ENCODE data around the gene PI4KB.
A peak's percentile ranks its signal among the peaks of the same experiment; 100 is the strongest.

The PI4KB gene

DNA sequence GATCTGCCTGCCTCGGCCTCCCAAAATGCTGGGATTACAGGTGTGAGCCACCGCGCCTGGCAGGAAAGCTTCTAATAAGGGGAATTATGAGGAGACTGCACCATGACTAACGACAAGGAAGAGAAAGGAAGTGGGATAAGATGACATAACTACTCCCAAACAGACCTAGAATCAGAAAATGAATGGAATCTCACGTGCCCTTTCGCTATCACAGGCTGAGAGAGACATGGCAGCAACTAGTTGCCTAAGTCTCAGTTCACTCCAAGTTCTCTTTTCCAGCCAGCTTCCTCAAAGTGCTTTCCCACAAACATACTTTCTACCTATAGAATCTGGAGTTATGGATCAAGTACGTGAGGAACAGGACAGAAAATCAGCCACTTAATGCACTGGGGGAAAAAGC, 2.0 kb downstream of the PI4KB start:
- no peak overlapping the region for H3K27ac ChIP-seq (ENCODE audit: low read length, poor library complexity, severe bottlenecking)
- no peak overlapping the region for H4K8ac ChIP-seq (ENCODE audit: low read length)
- 47% methylated on average over 2 of the region's 7 CpGs for WGBS
- no peak overlapping the region for H2BK120ac ChIP-seq (ENCODE audit: low read depth, low read length)
- peak overlapping the region in 1 of 2 experiments; percentile 94 for H3K4me3 ChIP-seq (ENCODE audit: insufficient read depth in 1 of 2, low read depth in 1 of 2, low read length in 2 of 2)
- no peak overlapping the region for H2AFZ ChIP-seq (ENCODE audit: low read depth, low read length)
- no peak overlapping the region for H2AK5ac ChIP-seq (ENCODE audit: low read length, severe bottlenecking)
- peak overlapping the region; percentile 100 for H3K9ac ChIP-seq (ENCODE audit: low read length)
- peaks cover 8% of the 10 kb centered on the region for H3K4me1 ChIP-seq (ENCODE audit: control insufficient read depth, insufficient read depth, low read depth, low read length)
- DNase-seq, result peak; percentile 65
- no peak overlapping the region for H2BK12ac ChIP-seq (ENCODE audit: low read length in 2 of 2)
- peaks cover 12% of the 10 kb centered on the region for H3K79me1 ChIP-seq (replicated peaks; ENCODE audit: low read length, poor library complexity, severe bottlenecking)
- no peak overlapping the region for H2BK5ac ChIP-seq (ENCODE audit: low read depth, low read length, poor library complexity, severe bottlenecking)
- H3K14ac ChIP-seq (ENCODE audit: low read length in 2 of 2), result no peak overlapping the region
- H4K91ac ChIP-seq (ENCODE audit: low read length), result no peak overlapping the region
- no peaks in the 10 kb centered on the region for H3K9me3 ChIP-seq (ENCODE audit: control insufficient read depth, low read length)
- H2BK15ac ChIP-seq (ENCODE audit: low read depth, poor library complexity, severe bottlenecking), result no peak overlapping the region
- no peak overlapping the region for H3K18ac ChIP-seq (ENCODE audit: low read depth in 1 of 2, low read length in 2 of 2)
- peak overlapping the region in 1 of 2 experiments; percentile 75 for H3K4ac ChIP-seq (ENCODE audit: low read depth in 1 of 2, low read length in 2 of 2)
- H3K23ac ChIP-seq (ENCODE audit: low read length in 2 of 2), result no peak overlapping the region
- H3K27me3 ChIP-seq (ENCODE audit: control insufficient read depth in 1 of 2, insufficient read depth in 1 of 2, low read length in 2 of 2), result no peaks in the 10 kb centered on the region
- peaks cover 15 to 47% of the 10 kb centered on the region in 2 experiments for H3K36me3 ChIP-seq (ENCODE audit: control insufficient read depth in 1 of 2, insufficient read depth in 2 of 2, low read depth in 1 of 2, low read length in 2 of 2)
- H3K4me2 ChIP-seq (ENCODE audit: low read length, poor library complexity, severe bottlenecking), result no peak overlapping the region

GRCh38 chr1:151324390-151324930, 2.8 kb downstream of the PI4KB start:
- Histone ChIP-seq H3K4ac (ENCODE audit: low read depth in 1 of 2, low read length in 2 of 2) (no peak overlapping the region), H3K4me1 (ENCODE audit: control insufficient read depth, insufficient read depth, low read depth, low read length) (peaks cover 8% of the 10 kb centered on the region), H3K9ac (ENCODE audit: low read length) (no peak overlapping the region), H4K91ac (ENCODE audit: low read length) (no peak overlapping the region), H3K79me1 (replicated peaks; ENCODE audit: low read length, poor library complexity, severe bottlenecking) (peaks cover 12% of the 10 kb centered on the region), H4K8ac (ENCODE audit: low read length) (no peak overlapping the region), H2BK12ac (ENCODE audit: low read length in 2 of 2) (no peak overlapping the region), H3K36me3 (ENCODE audit: control insufficient read depth in 1 of 2, insufficient read depth in 2 of 2, low read depth in 1 of 2, low read length in 2 of 2) (peaks cover 15 to 53% of the 10 kb centered on the region in 2 experiments), H3K23ac (ENCODE audit: low read length in 2 of 2) (peak overlapping the region in 1 of 2 experiments; percentile 77), H2BK15ac (ENCODE audit: low read depth, poor library complexity, severe bottlenecking) (no peak overlapping the region), H3K9me3 (ENCODE audit: control insufficient read depth, low read length) (no peaks in the 10 kb centered on the region), H3K4me3 (ENCODE audit: insufficient read depth in 1 of 2, low read depth in 1 of 2, low read length in 2 of 2) (no peak overlapping the region), H2BK5ac (ENCODE audit: low read depth, low read length, poor library complexity, severe bottlenecking) (no peak overlapping the region), H2AK5ac (ENCODE audit: low read length, severe bottlenecking) (no peak overlapping the region), H2AFZ (ENCODE audit: low read depth, low read length) (no peak overlapping the region), H3K27ac (ENCODE audit: low read length, poor library complexity, severe bottlenecking) (no peak overlapping the region), H3K27me3 (ENCODE audit: control insufficient read depth in 1 of 2, insufficient read depth in 1 of 2, low read length in 2 of 2) (no peaks in the 10 kb centered on the region), H3K4me2 (ENCODE audit: low read length, poor library complexity, severe bottlenecking) (no peak overlapping the region), H2BK120ac (ENCODE audit: low read depth, low read length) (no peak overlapping the region), H3K18ac (ENCODE audit: low read depth in 1 of 2, low read length in 2 of 2) (no peak overlapping the region), H3K14ac (ENCODE audit: low read length in 2 of 2) (no peak overlapping the region)
- WGBS, result 96% methylated on average over 4 of the region's 4 CpGs
- DNase-seq, result no peak

GRCh38 chr1:151318975-151319374, 8.2 kb downstream of the PI4KB start:
- peaks cover 31 to 72% of the 10 kb centered on the region in 2 experiments for H3K36me3 ChIP-seq (ENCODE audit: control insufficient read depth in 1 of 2, insufficient read depth in 2 of 2, low read depth in 1 of 2, low read length in 2 of 2)

DNA sequence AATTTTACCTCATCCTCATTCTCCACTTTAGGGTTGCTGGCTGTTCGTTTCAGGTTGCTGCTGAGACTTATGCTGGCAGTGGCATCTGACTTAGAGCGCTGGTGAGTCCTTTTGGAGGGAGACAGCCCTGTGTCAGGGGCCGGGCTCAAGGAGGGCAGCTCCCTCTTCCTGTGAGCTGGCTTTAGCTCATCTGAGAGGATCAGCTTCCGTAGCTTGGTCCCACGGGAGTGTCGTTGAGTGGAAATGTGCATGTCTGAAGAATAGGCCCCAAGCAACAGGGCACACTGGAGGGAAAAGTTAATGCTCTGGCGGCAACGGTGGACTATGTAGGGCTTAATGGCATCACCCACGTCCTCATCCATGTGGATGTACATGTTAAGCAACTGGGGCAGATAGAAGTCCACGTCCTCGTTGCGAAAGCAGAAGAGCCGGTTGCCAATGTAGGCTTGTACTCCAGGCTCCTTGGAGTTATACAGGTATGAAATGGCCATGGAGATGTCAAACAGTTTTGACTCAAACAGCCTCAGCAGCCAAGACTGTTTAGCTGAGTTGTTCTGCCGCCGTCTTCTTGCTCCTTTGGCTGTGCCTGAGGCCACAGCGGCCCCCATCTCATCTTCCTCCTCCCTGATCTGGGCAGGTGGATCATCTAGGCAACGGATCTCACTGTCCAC, 11.5 kb downstream of the PI4KB start:
- no peak overlapping the region for H3K18ac ChIP-seq (ENCODE audit: low read depth in 1 of 2, low read length in 2 of 2)
- no peak overlapping the region for H3K4me2 ChIP-seq (ENCODE audit: low read length, poor library complexity, severe bottlenecking)
- no peak for DNase-seq
- peak overlapping the region in 1 of 2 experiments; percentile 21 for H2BK12ac ChIP-seq (ENCODE audit: low read length in 2 of 2)
- H3K4ac ChIP-seq (ENCODE audit: low read depth in 1 of 2, low read length in 2 of 2), result no peak overlapping the region
- no peaks in the 10 kb centered on the region for H3K9me3 ChIP-seq (ENCODE audit: control insufficient read depth, low read length)
- no peak overlapping the region for H4K91ac ChIP-seq (ENCODE audit: low read length)
- no peak overlapping the region for H4K8ac ChIP-seq (ENCODE audit: low read length)
- H3K36me3 ChIP-seq (ENCODE audit: control insufficient read depth in 1 of 2, insufficient read depth in 2 of 2, low read depth in 1 of 2, low read length in 2 of 2), result peaks cover 27 to 57% of the 10 kb centered on the region in 2 experiments
- no peak overlapping the region for H3K4me3 ChIP-seq (ENCODE audit: insufficient read depth in 1 of 2, low read depth in 1 of 2, low read length in 2 of 2)
- no peak overlapping the region for H2BK5ac ChIP-seq (ENCODE audit: low read depth, low read length, poor library complexity, severe bottlenecking)
- peaks cover 15% of the 10 kb centered on the region for H3K79me1 ChIP-seq (replicated peaks; ENCODE audit: low read length, poor library complexity, severe bottlenecking)
- no peaks in the 10 kb centered on the region for H3K27me3 ChIP-seq (ENCODE audit: control insufficient read depth in 1 of 2, insufficient read depth in 1 of 2, low read length in 2 of 2)
- no peak overlapping the region for H3K9ac ChIP-seq (ENCODE audit: low read length)
- H3K27ac ChIP-seq (ENCODE audit: low read length, poor library complexity, severe bottlenecking), result no peak overlapping the region
- 93% methylated on average over 17 of the region's 17 CpGs for WGBS
- H2AK5ac ChIP-seq (ENCODE audit: low read length, severe bottlenecking), result no peak overlapping the region
- no peak overlapping the region for H2BK15ac ChIP-seq (ENCODE audit: low read depth, poor library complexity, severe bottlenecking)
- no peak overlapping the region for H2BK120ac ChIP-seq (ENCODE audit: low read depth, low read length)
- H3K14ac ChIP-seq (ENCODE audit: low read length in 2 of 2), result no peak overlapping the region
- no peak overlapping the region for H2AFZ ChIP-seq (ENCODE audit: low read depth, low read length)
- no peak overlapping the region for H3K23ac ChIP-seq (ENCODE audit: low read length in 2 of 2)
- peaks cover 18% of the 10 kb centered on the region for H3K4me1 ChIP-seq (ENCODE audit: control insufficient read depth, insufficient read depth, low read depth, low read length)

More at GRCh38 chr1:151318975-151319374, 8.2 kb downstream of the PI4KB start:
- Histone ChIP-seq H3K4me1 (ENCODE audit: control insufficient read depth, insufficient read depth, low read depth, low read length) (peaks cover 3% of the 10 kb centered on the region), H4K8ac (ENCODE audit: low read length) (no peak overlapping the region), H2AK5ac (ENCODE audit: low read length, severe bottlenecking) (no peak overlapping the region), H3K27me3 (ENCODE audit: control insufficient read depth in 1 of 2, insufficient read depth in 1 of 2, low read length in 2 of 2) (no peaks in the 10 kb centered on the region), H3K18ac (ENCODE audit: low read depth in 1 of 2, low read length in 2 of 2) (no peak overlapping the region), H3K9ac (ENCODE audit: low read length) (no peak overlapping the region), H3K4me2 (ENCODE audit: low read length, poor library complexity, severe bottlenecking) (no peak overlapping the region), H3K23ac (ENCODE audit: low read length in 2 of 2) (no peak overlapping the region), H2BK120ac (ENCODE audit: low read depth, low read length) (no peak overlapping the region), H2AFZ (ENCODE audit: low read depth, low read length) (no peak overlapping the region), H3K79me1 (replicated peaks; ENCODE audit: low read length, poor library complexity, severe bottlenecking) (peaks cover 25% of the 10 kb centered on the region), H3K4me3 (ENCODE audit: insufficient read depth in 1 of 2, low read depth in 1 of 2, low read length in 2 of 2) (no peak overlapping the region), H4K91ac (ENCODE audit: low read length) (no peak overlapping the region), H3K27ac (ENCODE audit: low read length, poor library complexity, severe bottlenecking) (no peak overlapping the region), H2BK12ac (ENCODE audit: low read length in 2 of 2) (no peak overlapping the region), H3K14ac (ENCODE audit: low read length in 2 of 2) (no peak overlapping the region), H2BK15ac (ENCODE audit: low read depth, poor library complexity, severe bottlenecking) (no peak overlapping the region), H3K4ac (ENCODE audit: low read depth in 1 of 2, low read length in 2 of 2) (no peak overlapping the region), H2BK5ac (ENCODE audit: low read depth, low read length, poor library complexity, severe bottlenecking) (no peak overlapping the region), H3K9me3 (ENCODE audit: control insufficient read depth, low read length) (no peaks in the 10 kb centered on the region)
- 90% methylated on average over 3 of the region's 3 CpGs for WGBS
- DNase-seq, result no peak
